NCI-H2107 (cell line): ENCODE measurements around the gene CAMK1G.

ENCODE experiments used
- DNase-seq: peaks from one replicate; lab custom pipeline; 2025; lab: John Stamatoyannopoulos, UW

Gene CAMK1G

GRCh38 chr1:209583408-209583807 is at the start of gene CAMK1G:
Gene CAMK1G (plus strand): TSS chr1:209583714. CDS start chr1:209594984, 11,270 bp downstream.
- DNase-seq, result no peak

- DNase-seq, result no peak
Observed at GRCh38 chr1:209534496-209535250, 48.8 kb upstream of the CAMK1G start.

GRCh38 chr1:209536843-209537242 is 46.7 kb upstream of the CAMK1G start:
- DNase-seq, result no peak

GRCh38 chr1:209537336-209538114 is 46.0 kb upstream of the CAMK1G start:
- no peak for DNase-seq

- DNase-seq, result no peak
Observed at GRCh38 chr1:209539576-209539975, 43.9 kb upstream of the CAMK1G start.

- no peak for DNase-seq
Observed at GRCh38 chr1:209542585-209542984, 40.9 kb upstream of the CAMK1G start.

GRCh38 chr1:209544098-209544497 is 39.4 kb upstream of the CAMK1G start:
- no peak for DNase-seq

GRCh38 chr1:209545423-209545822 is 38.1 kb upstream of the CAMK1G start:
- DNase-seq, result no peak

- no peak for DNase-seq
Observed at GRCh38 chr1:209546390-209547085, 37.0 kb upstream of the CAMK1G start.

GRCh38 chr1:209547626-209548025 is 35.9 kb upstream of the CAMK1G start:
- no peak for DNase-seq

GRCh38 chr1:209549443-209550205 is 33.9 kb upstream of the CAMK1G start:
- no peak for DNase-seq

- no peak for DNase-seq
Observed at GRCh38 chr1:209550519-209550918, 33.0 kb upstream of the CAMK1G start.

GRCh38 chr1:209552406-209553264 is 30.9 kb upstream of the CAMK1G start:
- no peak for DNase-seq

GRCh38 chr1:209554761-209555611 is 28.5 kb upstream of the CAMK1G start:
- no peak for DNase-seq

- no peak for DNase-seq
Observed at GRCh38 chr1:209556162-209556690, 27.3 kb upstream of the CAMK1G start.

GRCh38 chr1:209557221-209557620 is 26.3 kb upstream of the CAMK1G start:
- no peak for DNase-seq

GRCh38 chr1:209560529-209560928 is 23.0 kb upstream of the CAMK1G start:
- no peak for DNase-seq

GRCh38 chr1:209560952-209561351 is 22.6 kb upstream of the CAMK1G start:
- no peak for DNase-seq

- DNase-seq, result no peak
Observed at GRCh38 chr1:209561532-209561931, 22.0 kb upstream of the CAMK1G start.

- no peak for DNase-seq
Observed at GRCh38 chr1:209564849-209565248, 18.7 kb upstream of the CAMK1G start.
